Common myeloid progenitor, CD34-positive (primary cell): Measurements from ENCODE around the gene SDK2.

Experiments used
- CTCF ChIA-PET: fragments of 350-600 bp; sonication (Branson Sonifier 250); formaldehyde crosslinking; loops from one replicate; lab custom pipeline; 2021; ENCODE audit warnings: antibody characterized with exemption; lab: Charles Lee
- POLR2A ChIA-PET: fragments of 350-600 bp; sonication (Branson Sonifier 250); formaldehyde crosslinking; loops from one replicate; lab custom pipeline; 2021; ENCODE audit warnings: antibody characterized with exemption; lab: Charles Lee
- DNase-seq, 3 donors: peaks; one replicate each; pipeline versions ENCODE4 v3.0.0 to v3.0.0-alpha.2; 2013
- H3K27ac ChIP-seq, 2 experiments: 1 replicate in 1 of 2; 2 replicates in 1 of 2; pipeline ENCODE4 v1.7.0; 2013; ENCODE audit warnings: inconsistent platforms in 2 of 2, low read length in 2 of 2, mild to moderate bottlenecking in 2 of 2, low read depth in 1 of 2, moderate library complexity in 1 of 2; ENCODE audit not compliant: severe bottlenecking in 2 of 2, insufficient read depth in 1 of 2, poor library complexity in 1 of 2
- H3K27me3 ChIP-seq, 5 experiments: replicated peaks in 2 of 5; 1 replicate in 3 of 5; 2 replicates in 2 of 5; pipeline versions ENCODE4 v1.6.1 to v1.7.0; 2013; ENCODE audit warnings: low read length in 4 of 5, mild to moderate bottlenecking in 2 of 5, moderate library complexity in 2 of 5, inconsistent platforms in 1 of 5; ENCODE audit not compliant: insufficient read depth in 5 of 5, control insufficient read depth in 4 of 5
- H3K36me3 ChIP-seq, 4 experiments: 1 replicate in 2 of 4; 2 replicates in 2 of 4; pipeline versions ENCODE4 v1.6.1 to v1.7.0; 2013; ENCODE audit warnings: low read length in 3 of 4, control low read depth in 1 of 4, mild to moderate bottlenecking in 1 of 4; ENCODE audit not compliant: control insufficient read depth in 4 of 4, insufficient read depth in 4 of 4
- H3K4me1 ChIP-seq, 4 experiments: 1 replicate in 3 of 4; 2 replicates in 1 of 4; pipeline versions ENCODE4 v1.6.1 to v1.7.1; 2013; ENCODE audit warnings: low read length in 3 of 4, mild to moderate bottlenecking in 3 of 4, control low read depth in 1 of 4, inconsistent platforms in 1 of 4, moderate library complexity in 1 of 4; ENCODE audit not compliant: control insufficient read depth in 4 of 4, insufficient read depth in 4 of 4; ENCODE audit errors: control extremely low read depth in 1 of 4
- H3K4me3 ChIP-seq, 7 experiments: 1 replicate in 4 of 7; 2 replicates in 3 of 7; pipeline versions ENCODE4 v1.5.1 to v1.7.0; 2013; ENCODE audit warnings: mild to moderate bottlenecking in 7 of 7, low read length in 6 of 7, moderate library complexity in 6 of 7, inconsistent platforms in 2 of 7, low read depth in 2 of 7, control low read depth in 1 of 7; ENCODE audit not compliant: insufficient read depth in 4 of 7, control insufficient read depth in 1 of 7; ENCODE audit errors: extremely low read depth in 1 of 7
- H3K9me3 ChIP-seq, 5 experiments: 1 replicate in 4 of 5; 2 replicates in 1 of 5; pipeline versions ENCODE4 v1.6.1 to v1.7.1; 2013; ENCODE audit warnings: low read length in 4 of 5, mild to moderate bottlenecking in 2 of 5, inconsistent platforms in 1 of 5, low read depth in 1 of 5, moderate library complexity in 1 of 5; ENCODE audit not compliant: control insufficient read depth in 4 of 5, insufficient read depth in 2 of 5; ENCODE audit errors: control extremely low read depth in 1 of 5
- WGBS: methylation state at CpG from one replicate; pipeline ENCODE4 v1.1.5; 2013; ENCODE audit not compliant: insufficient coverage; 5-methylcytosine and 5-hydroxymethylcytosine counted together

The SDK2 gene

DNA sequence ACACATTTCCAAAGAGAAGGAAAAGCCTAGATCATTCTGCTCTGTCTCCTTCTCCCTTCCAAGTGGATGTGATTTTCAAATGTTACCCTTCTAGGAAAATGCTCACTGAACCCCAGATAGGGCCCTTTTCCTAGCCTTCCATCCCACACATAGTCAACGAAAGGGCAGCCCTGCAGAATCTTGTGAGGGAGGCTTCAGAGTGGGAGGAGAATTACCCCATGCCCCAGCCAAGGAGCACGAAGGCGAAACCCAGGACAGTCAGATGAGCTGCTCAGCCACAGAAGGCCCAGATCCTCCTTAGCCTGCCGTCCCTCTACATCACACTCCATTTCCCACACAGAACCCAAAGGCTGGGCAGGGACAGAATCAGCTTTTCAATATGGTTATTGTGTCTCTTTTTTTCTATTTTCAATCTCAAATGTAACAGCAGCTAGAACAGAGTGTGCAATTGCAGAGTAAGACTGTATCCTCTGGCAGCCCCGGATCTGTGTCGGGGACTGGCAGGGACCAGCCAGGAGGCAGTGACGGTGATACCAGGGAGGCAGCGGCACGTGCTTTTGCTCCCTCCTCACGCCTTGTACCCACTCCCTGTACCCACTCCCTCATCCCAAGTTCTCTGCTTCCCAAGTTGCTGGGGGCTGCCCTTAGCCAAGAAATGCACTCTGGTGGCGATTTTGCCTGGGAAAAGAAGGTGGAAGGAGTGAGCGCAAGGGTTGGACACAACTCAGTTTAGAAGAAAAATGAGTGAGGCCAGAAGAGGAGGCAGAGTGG, 3.7 kb upstream of the SDK2 start:
- Histone ChIP-seq H3K4me3 (no peak overlapping the region), H3K36me3 (no peaks in the 10 kb centered on the region), H3K27me3 (peaks cover 0 to 36% (median 0%) of the 10 kb centered on the region in 5 experiments), H3K9me3 (no peaks in the 10 kb centered on the region), H3K27ac (no peak overlapping the region), H3K4me1 (peaks cover 0 to 17% (median 14%) of the 10 kb centered on the region in 4 experiments)
- DNase-seq, result no peak
- ChIA-PET POLR2A (no interaction called here), CTCF (interaction anchor here (1.2 to 4.1 kb wide), 5 partner anchors 12 to 528 kb away, joined by 4 to 28 read pairs (median 6); no protein-coding TSS in a partner anchor)
- 99% methylated on average over 9 of the region's 12 CpGs for WGBS

DNA sequence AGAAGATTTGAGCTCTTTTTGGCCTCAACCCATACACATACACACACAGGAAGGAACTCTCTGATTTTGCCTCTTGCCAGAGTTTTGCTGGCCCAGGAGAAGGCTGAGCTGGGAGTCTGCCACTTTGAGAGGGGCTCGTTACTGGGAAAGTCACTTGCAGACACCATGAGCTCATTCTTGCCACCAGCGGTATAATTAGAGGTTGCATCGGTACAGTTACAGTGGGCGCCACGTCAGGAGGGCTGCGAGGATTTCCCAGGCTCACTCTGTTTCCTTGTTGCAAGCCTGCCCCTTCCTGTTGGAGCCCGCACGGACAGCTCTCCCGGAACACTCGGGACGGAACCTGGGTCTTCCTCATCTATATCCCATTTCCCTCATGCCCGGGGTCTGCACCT, 3.1 kb upstream of the SDK2 start:
- Histone ChIP-seq H3K9me3 (no peaks in the 10 kb centered on the region), H3K27me3 (peaks cover 0 to 40% (median 2%) of the 10 kb centered on the region in 5 experiments), H3K4me3 (no peak overlapping the region), H3K36me3 (no peaks in the 10 kb centered on the region), H3K4me1 (peaks cover 2 to 24% (median 18%) of the 10 kb centered on the region in 4 experiments), H3K27ac (no peak overlapping the region)
- ChIA-PET CTCF (interaction anchor here (1.0 to 4.1 kb wide), 11 partner anchors 10 to 532 kb away, joined by 3 to 28 read pairs (median 4); no protein-coding TSS in a partner anchor), POLR2A (no interaction called here)
- 92% methylated on average over 8 of the region's 12 CpGs for WGBS
- DNase-seq, result no peak

DNA sequence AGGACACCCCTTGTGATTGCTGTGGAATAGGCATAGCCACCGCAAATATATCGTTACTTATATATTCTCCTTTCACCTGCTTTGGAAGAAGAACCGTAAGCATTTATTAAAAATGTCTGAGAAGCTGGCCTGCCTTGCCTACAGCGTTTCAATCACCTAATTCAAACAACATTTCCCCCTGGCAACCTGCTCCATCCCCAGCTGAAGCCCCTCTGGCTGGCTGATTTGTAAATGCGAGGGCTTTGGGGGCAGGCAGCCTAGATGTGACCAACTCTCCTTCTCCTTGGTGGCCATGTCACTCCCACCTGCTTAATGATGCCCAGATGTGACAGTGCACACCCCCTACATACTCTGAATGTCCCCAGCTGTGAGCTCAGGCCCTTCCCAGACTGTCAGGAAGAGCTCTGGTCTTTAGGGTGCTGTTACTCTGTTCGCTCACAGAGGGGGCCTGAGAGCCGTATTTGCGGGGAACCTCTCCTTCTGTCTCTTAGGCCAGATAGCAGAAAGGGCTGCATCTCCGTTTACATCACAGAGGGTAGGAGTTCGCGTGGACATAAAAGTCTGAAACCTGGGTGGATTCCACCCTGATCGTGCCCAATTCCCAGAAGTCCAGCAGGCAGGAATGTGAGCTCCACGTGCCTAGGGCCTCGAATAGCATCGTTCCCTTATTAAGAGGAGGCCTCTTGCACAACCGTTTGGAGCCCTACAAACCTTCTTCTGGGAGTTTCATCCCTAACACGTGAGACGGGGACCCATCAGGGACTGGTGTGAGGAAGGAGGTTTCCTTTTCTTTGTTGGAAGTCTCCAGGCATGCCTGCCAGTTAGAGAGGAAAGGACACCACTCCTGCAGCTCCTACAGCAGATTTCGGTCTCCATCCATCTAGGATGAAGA, 2.4 kb upstream of the SDK2 start:
- Histone ChIP-seq H3K4me3 (no peak overlapping the region), H3K9me3 (no peaks in the 10 kb centered on the region), H3K36me3 (no peaks in the 10 kb centered on the region), H3K4me1 (peaks cover 2 to 30% (median 21%) of the 10 kb centered on the region in 4 experiments), H3K27me3 (peaks cover 0 to 44% (median 6%) of the 10 kb centered on the region in 5 experiments), H3K27ac (no peak overlapping the region)
- peak; percentile 56 to 74 (median 68) for DNase-seq
- 71% methylated on average over 16 of the region's 19 CpGs for WGBS
- ChIA-PET CTCF (interaction anchor here (0.7 to 4.1 kb wide), 18 partner anchors 9 to 533 kb away, joined by 3 to 28 read pairs (median 4); no protein-coding TSS in a partner anchor), POLR2A (no interaction called here)

DNA sequence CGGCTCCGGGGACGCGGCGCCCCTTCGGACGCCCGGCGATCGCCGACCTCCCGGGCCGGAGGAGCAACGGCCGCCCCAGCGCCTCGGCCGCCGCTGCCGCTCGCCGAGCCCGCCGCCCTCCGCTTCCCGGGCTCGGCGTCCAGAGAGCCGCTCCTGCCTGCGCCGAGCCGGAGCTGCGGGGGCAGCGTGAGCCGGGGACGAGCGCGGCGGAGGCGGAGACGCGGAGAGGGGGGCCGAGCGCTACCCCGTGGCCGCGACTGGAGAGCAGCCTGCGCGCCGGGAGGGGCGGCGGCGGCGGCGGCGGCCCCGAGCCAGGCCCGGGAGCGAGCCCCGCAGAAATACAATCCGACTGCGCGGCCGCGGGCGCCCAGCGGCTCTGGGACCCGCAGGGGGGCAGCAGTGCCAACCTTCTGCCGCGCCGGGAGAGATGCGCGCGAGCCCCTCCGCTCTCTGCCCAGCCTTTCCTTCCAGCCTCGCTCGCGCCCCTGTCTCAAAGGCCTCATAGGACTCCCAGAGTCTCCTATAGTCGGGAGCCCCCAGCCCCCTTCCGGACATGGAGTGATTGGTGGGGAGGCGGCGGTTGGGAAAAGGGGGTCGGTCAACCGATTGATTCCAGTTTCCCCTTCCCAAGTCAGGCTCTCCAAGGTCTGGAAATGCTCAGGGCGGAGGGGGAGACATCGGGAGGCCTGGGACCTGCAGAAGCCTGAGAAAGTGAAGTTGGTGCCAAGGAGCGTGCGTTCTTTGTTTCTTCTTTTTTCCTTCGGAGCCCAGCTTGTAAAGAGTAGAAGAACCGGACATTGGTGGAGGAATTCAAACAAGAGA, 1.0 kb upstream of the SDK2 start:
- H3K27me3 ChIP-seq, result peaks cover 0 to 51% (median 8%) of the 10 kb centered on the region in 5 experiments

DNA sequence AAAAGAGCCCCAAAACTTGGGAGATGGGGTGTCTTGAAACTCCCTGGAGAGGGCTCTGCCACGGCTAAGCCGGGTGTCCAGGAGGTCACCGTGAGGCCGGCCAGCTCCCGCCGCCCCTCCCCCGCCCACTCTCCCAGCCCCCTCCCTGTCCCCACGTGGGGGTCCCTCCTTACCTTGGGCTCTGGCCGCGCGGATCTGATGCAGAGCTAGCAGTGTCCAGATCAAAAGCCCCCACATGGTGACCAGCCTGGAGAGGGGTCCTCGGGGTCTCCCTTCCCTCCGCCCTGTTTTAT, 447 bp downstream of the SDK2 start:
- peaks cover 2 to 36% (median 23%) of the 10 kb centered on the region in 4 experiments for H3K4me1 ChIP-seq
- WGBS, result 0% methylated on average over 5 of the region's 13 CpGs
- H3K9me3 ChIP-seq, result no peaks in the 10 kb centered on the region
- peaks cover 0 to 47% (median 8%) of the 10 kb centered on the region in 5 experiments for H3K27me3 ChIP-seq
- DNase-seq, result no peak
- peak overlapping the region in 6 of 7 experiments; percentile 61 to 83 (median 72) for H3K4me3 ChIP-seq
- H3K27ac ChIP-seq, result no peak overlapping the region
- ChIA-PET CTCF (interaction anchor here (4.1 kb wide), 1 partner anchor 213 kb away, joined by 24 read pairs; no protein-coding TSS in a partner anchor), POLR2A (no interaction called here)
- H3K36me3 ChIP-seq, result no peaks in the 10 kb centered on the region

More for the DNA sequence above, 1.0 kb upstream of the SDK2 start:
- 7% methylated on average over 79 of the region's 90 CpGs for WGBS
- Histone ChIP-seq H3K9me3 (no peaks in the 10 kb centered on the region), H3K4me3 (peak overlapping the region; percentile 5 to 83 (median 71)), H3K4me1 (peaks cover 2 to 36% (median 23%) of the 10 kb centered on the region in 4 experiments), H3K36me3 (no peaks in the 10 kb centered on the region), H3K27ac (no peak overlapping the region)
- CTCF ChIA-PET, result interaction anchor here (0.8 to 4.1 kb wide), 10 partner anchors 11 to 215 kb away, joined by 3 to 28 read pairs (median 6); no protein-coding TSS in a partner anchor
- POLR2A ChIA-PET, result no interaction called here
- peak; percentile 63 to 84 (median 78) for DNase-seq
